Measurements from ENCODE around the gene PSMF1. TPM values are rescaled to one million over a fixed set of nuclear protein-coding genes. Genes with fewer than 3 reads are reported as not detected.

The PSMF1 gene
- total RNA-seq, 2 experiments from 2014 or later = 127 to 143 TPM

DNA sequence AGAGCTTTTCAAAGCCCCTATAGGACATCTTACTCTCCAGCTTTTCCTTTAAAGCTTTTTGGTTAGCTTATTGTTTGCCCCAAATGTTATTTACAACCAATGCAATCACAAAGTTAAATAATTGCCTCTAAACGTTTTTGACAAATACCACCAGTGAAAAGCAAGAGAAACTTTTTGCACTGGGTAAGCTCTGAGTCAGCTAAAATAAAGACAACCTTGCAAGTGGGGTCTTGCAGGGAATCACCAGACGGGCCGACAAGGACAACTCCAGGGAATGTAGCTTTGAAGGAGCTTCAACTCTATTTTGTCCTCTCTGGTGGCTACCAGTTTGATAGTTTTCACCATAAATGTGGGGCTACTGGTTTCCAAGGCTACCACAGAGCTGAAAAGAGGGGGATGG lies 14.7 kb upstream of the PSMF1 start:
- peaks cover 1% of the 10 kb centered on the region for H3K36me3 Mint-ChIP-seq (ENCODE audit: low read depth)
- H3K27ac Mint-ChIP-seq = no peak overlapping the region
- POLR2A ChIA-PET = no interaction called here
- peaks cover 9% of the 10 kb centered on the region for H3K9me3 Mint-ChIP-seq
- H3K4me1 Mint-ChIP-seq = no peaks in the 10 kb centered on the region
- no peak overlapping the region for H3K4me3 Mint-ChIP-seq
- DNase-seq = no peak
- peaks cover 7% of the 10 kb centered on the region for H3K27me3 Mint-ChIP-seq
- CTCF ChIA-PET = interaction anchor here (1.2 kb wide), 1 partner anchor 12 kb away, joined by 3 read pairs; no protein-coding TSS in a partner anchor

DNA sequence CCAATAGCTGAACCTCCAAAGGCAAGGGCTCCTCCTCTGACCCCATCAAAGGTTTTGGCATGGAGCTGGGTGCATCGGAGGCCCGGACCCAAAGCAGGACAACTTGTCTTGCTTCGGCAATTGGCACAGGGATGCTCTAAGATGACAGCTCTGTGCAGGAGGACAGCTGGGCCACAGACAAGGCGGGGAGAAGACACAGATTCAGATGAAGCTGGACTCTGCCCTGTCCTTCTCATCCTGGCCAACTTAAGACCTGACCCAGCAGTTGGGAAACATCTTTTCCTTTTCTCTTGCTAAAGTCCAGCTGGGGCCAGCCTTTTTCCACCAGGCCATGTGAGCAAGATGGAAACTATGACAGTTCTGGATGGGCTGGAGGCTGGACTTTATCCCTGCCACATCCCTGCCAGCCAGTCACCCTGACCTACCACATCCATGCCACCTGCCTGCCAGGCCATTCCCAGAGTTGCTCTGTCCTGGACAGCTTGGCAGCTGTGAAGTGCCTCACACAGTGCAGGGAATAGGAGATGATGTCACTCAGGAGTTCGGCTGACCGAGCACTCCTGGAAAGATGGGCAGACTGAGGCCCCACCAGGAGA lies 12.7 kb upstream of the PSMF1 start:
- POLR2A ChIA-PET = no interaction called here
- no peaks in the 10 kb centered on the region for H3K4me1 Mint-ChIP-seq
- peaks cover 1% of the 10 kb centered on the region for H3K36me3 Mint-ChIP-seq (ENCODE audit: low read depth)
- H3K4me3 Mint-ChIP-seq = no peak overlapping the region
- H3K27ac Mint-ChIP-seq = no peak overlapping the region
- H3K27me3 Mint-ChIP-seq = peaks cover 7% of the 10 kb centered on the region
- CTCF ChIA-PET = interaction anchor here (1.8 kb wide), 1 partner anchor 17 kb away, joined by 5 read pairs; no protein-coding TSS in a partner anchor
- H3K9me3 Mint-ChIP-seq = peaks cover 9% of the 10 kb centered on the region
- DNase-seq = no peak

DNA sequence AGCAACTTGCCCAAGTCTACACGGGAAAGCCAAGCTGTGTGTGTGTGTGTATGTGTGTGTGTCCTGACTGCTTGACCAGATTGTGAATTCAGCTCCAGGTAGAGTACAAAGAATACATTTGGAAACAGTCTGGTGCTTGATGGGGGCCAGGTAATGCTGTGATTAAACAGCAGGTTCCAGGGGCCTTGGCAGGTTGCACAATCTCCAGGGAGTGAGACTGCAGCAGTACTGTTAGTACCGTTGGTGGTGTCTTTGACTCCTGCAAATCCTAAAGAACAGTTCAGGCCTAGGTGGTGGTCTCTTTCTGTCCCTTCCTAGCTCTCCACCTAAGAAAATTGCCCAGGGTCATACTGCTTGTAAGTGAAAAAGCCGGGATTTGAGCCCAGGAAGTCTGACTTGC lies 11.2 kb upstream of the PSMF1 start:
- H3K9me3 Mint-ChIP-seq = peaks cover 6% of the 10 kb centered on the region
- ChIA-PET POLR2A (no interaction called here), CTCF (interaction anchor here (1.1 to 1.8 kb wide), 2 partner anchors 18 to 330 kb away, joined by 3 to 5 read pairs; no protein-coding TSS in a partner anchor)
- no peak overlapping the region for H3K4me3 Mint-ChIP-seq
- H3K27ac Mint-ChIP-seq = no peak overlapping the region
- H3K27me3 Mint-ChIP-seq = peaks cover 4% of the 10 kb centered on the region
- H3K4me1 Mint-ChIP-seq = no peaks in the 10 kb centered on the region
- DNase-seq = no peak
- H3K36me3 Mint-ChIP-seq (ENCODE audit: low read depth) = peaks cover 1% of the 10 kb centered on the region

DNA sequence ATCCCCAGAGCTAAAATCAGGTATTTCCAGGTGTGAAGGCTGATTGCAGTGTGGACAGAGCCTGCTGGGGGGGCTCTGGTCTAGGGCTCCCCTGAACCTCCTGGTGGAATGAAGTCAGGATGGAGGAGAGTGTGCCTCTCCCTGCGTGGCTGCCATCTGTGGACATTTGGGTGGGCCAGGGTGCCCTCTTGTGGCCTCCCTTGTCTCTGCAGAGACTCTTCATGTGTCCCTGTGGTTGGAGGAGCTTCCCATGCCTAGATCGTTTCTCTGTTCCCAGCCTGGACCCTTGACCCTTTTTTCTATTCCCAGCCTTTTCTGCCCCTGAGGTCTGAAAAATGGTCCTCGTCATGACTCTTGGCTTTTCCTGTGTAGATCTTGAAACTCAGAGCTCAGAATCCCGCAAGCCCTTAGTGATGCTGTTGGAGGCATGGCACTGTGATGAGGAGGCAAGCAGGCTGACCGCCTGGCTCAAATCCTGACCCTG lies 9.9 kb upstream of the PSMF1 start:
- CTCF ChIA-PET = interaction anchor here (0.6 to 1.4 kb wide), 10 partner anchors 9 to 265 kb away, joined by 3 to 6 read pairs (median 4); no protein-coding TSS in a partner anchor
- Mint-ChIP-seq H3K4me1 (no peaks in the 10 kb centered on the region), H3K27me3 (no peaks in the 10 kb centered on the region), H3K4me3 (no peak overlapping the region), H3K9me3 (no peaks in the 10 kb centered on the region), H3K27ac (no peak overlapping the region), H3K36me3 (ENCODE audit: low read depth) (no peaks in the 10 kb centered on the region)
- peak; percentile 56 for DNase-seq
- POLR2A ChIA-PET = no interaction called here

DNA sequence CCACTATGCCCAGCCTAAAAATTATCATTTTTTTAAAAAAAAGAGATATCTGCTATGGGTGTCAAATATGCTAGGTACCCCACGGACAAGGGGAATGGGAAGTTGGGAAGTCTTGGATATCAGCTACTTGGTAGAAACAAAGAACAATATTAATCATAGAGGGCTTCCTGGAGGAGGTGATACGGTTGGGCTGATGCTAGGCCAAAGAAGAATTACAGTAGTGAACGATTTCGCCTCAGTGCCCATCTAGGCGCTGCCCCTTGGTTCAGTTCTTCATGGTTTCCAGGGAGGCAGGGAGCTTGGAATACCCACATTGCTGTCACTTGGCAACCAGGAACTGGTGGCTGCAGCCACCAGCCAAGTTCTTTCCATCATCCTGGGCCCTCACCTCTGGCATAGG lies 5.5 kb upstream of the PSMF1 start:
- Mint-ChIP-seq H3K27ac (no peak overlapping the region), H3K4me1 (peaks cover 12% of the 10 kb centered on the region), H3K36me3 (ENCODE audit: low read depth) (peaks cover 4% of the 10 kb centered on the region), H3K27me3 (no peaks in the 10 kb centered on the region), H3K4me3 (no peak overlapping the region), H3K9me3 (no peaks in the 10 kb centered on the region)
- POLR2A ChIA-PET = no interaction called here
- no peak for DNase-seq
- CTCF ChIA-PET = interaction anchor here (1.3 kb wide), 1 partner anchor 100 kb away, joined by 3 read pairs; no protein-coding TSS in a partner anchor

DNA sequence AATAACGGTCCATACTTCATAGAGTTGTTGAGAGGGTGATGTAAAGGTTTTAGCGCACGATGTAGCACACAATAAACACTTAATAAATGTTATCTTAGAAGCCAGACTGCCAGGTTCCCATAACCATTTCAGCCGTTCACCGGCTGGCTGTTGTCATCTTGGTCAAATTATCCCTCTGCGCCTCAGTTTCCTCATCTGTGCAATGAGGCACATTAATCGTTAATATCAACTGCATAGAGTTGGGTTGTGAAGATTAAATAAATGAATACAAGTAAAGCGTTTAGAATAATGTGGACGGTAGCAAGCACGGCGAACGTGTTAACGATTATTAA lies 432 bp upstream of the PSMF1 start:
- H3K4me3 Mint-ChIP-seq = peak overlapping the region; percentile 89
- peaks cover 33% of the 10 kb centered on the region for H3K36me3 Mint-ChIP-seq (ENCODE audit: low read depth)
- H3K9me3 Mint-ChIP-seq = no peaks in the 10 kb centered on the region
- no peak for DNase-seq
- ChIA-PET POLR2A (interaction anchor here (0.6 kb wide), 1 partner anchor 83 kb away, joined by 4 read pairs; no protein-coding TSS in a partner anchor), CTCF (interaction anchor here (1.6 kb wide), 1 partner anchor 9 kb away, joined by 6 read pairs; no protein-coding TSS in a partner anchor)
- H3K4me1 Mint-ChIP-seq = peaks cover 49% of the 10 kb centered on the region
- H3K27me3 Mint-ChIP-seq = no peaks in the 10 kb centered on the region
- H3K27ac Mint-ChIP-seq = peak overlapping the region; percentile 94

DNA sequence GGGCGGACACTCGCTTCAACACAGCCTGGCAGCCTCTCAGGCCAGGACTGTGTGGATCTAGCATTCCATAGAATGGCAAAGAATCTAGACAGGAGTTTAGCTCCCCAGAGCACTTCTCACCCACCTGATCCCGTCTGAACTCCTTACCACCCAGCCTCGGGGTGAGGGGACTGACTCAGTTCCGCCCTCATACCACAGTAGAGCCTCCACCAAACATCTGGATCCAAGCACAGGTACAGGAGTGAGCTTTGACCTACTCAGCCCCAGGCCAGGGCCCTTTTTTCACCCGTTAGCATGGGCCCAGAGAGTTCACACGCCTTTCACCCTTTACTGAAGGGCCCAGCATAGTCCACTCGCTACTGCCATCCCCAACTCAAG lies 715 bp downstream of the PSMF1 start:
- no peaks in the 10 kb centered on the region for H3K9me3 Mint-ChIP-seq
- peak overlapping the region; percentile 94 for H3K27ac Mint-ChIP-seq
- H3K36me3 Mint-ChIP-seq (ENCODE audit: low read depth) = peaks cover 41% of the 10 kb centered on the region
- no peak for DNase-seq
- peak overlapping the region; percentile 89 for H3K4me3 Mint-ChIP-seq
- peaks cover 60% of the 10 kb centered on the region for H3K4me1 Mint-ChIP-seq
- POLR2A ChIA-PET = no interaction called here
- H3K27me3 Mint-ChIP-seq = no peaks in the 10 kb centered on the region
- CTCF ChIA-PET = interaction anchor here (1.0 to 1.5 kb wide), 2 partner anchors 11 to 13 kb away, joined by 3 to 4 read pairs; no protein-coding TSS in a partner anchor

DNA sequence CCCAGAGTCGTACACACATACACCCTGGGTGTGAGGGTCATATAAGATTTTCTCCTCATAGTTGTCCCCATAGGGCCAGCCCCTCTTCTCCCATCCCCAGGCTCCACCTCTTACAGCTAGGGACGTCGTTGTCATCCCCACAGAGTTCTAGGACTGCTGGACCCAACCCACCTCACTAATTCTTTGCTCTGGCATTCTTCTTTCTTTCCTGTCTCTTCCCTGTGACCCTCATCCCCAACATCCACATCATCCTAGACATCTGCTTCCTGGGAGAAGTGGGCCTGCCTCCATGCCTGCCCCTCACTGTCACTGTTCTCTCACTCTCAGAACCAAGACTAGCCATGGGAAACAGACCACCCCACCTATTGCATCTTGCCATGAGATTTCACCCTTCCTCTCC lies 1.1 kb downstream of the PSMF1 start:
- Mint-ChIP-seq H3K9me3 (no peaks in the 10 kb centered on the region), H3K4me3 (peak overlapping the region; percentile 89), H3K27me3 (no peaks in the 10 kb centered on the region), H3K27ac (peak overlapping the region; percentile 94), H3K36me3 (ENCODE audit: low read depth) (peaks cover 43% of the 10 kb centered on the region), H3K4me1 (peaks cover 62% of the 10 kb centered on the region)
- ChIA-PET POLR2A (no interaction called here), CTCF (interaction anchor here (1.0 to 1.5 kb wide), 2 partner anchors 11 to 12 kb away, joined by 3 to 4 read pairs; no protein-coding TSS in a partner anchor)
- no peak for DNase-seq

DNA sequence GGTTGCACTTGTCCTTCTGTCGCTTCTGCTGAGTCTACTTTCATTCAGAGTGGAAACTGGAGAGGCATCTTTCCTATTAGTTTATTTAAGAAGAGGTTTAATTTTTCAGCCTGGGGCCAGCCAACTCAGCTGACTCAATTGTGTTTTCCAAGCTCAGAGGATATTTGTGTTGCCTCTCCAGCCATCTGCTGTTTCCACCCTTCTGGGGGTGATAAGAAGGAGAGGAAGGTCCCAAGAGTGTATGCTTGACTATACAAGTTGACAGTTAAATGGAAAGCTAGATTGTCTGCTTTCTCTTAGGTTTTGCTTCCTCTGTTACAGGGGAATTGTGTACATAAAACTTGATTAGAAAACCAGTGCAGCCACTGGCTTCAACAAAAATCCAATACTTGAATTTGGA lies 3.0 kb downstream of the PSMF1 start:
- Mint-ChIP-seq H3K4me3 (peak overlapping the region; percentile 38), H3K36me3 (ENCODE audit: low read depth) (peaks cover 61% of the 10 kb centered on the region), H3K27me3 (no peaks in the 10 kb centered on the region), H3K9me3 (no peaks in the 10 kb centered on the region), H3K4me1 (peaks cover 76% of the 10 kb centered on the region), H3K27ac (peak overlapping the region; percentile 68)
- no peak for DNase-seq
- POLR2A ChIA-PET = no interaction called here
- CTCF ChIA-PET = interaction anchor here (0.6 to 1.3 kb wide), 2 partner anchors 13 to 1464 kb away, joined by 3 to 4 read pairs; no protein-coding TSS in a partner anchor

DNA sequence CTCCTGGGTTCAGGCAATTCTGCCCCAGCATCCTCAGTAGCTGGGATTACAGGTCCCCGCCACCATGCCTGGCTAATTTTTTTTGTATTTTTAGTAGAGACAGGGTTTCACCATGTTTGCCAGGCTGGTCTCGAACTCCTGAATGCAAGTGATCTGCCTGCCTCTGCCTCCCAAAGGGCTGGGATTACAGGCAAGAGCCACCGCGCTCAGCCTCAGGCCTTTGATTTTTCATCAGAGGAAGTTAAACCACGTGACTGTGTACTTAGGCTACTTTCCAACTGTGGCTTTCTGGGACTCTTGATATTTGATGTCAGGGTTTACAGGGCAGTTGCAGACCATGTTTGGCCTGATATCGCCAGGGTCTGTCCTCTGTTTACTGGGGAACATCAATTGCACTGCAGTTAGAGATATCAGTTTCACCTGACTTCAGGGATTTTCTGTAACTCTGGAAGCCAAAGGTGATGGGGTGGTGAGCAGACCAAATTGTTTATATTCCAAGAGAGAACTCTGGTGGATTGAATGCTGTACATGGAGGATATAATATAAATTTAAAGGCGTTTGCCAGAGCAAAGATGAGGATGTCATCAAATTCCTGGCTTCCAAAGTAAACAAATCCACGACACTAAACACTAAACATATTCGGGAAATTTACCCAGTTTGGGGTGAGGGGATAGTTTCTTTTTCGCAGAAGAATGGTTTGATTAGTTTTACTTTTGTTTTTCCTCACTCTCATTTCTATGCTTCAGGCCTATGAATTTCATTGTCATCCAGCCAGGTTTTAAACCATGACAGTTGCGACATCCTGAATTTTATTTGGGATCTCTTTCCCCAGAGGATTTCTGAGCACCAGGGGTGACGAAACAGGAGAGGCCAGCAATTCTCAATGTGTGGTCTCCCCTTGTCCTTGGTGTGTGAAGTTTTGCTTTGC lies 4.2 kb downstream of the PSMF1 start:
- no peaks in the 10 kb centered on the region for H3K27me3 Mint-ChIP-seq
- peaks cover 67% of the 10 kb centered on the region for H3K4me1 Mint-ChIP-seq
- no peaks in the 10 kb centered on the region for H3K9me3 Mint-ChIP-seq
- ChIA-PET CTCF (interaction anchor here (1.3 kb wide), 1 partner anchor 14 kb away, joined by 3 read pairs; no protein-coding TSS in a partner anchor), POLR2A (no interaction called here)
- peaks cover 68% of the 10 kb centered on the region for H3K36me3 Mint-ChIP-seq (ENCODE audit: low read depth)
- H3K4me3 Mint-ChIP-seq = peak overlapping the region; percentile 42
- peak; percentile 15 for DNase-seq
- peak overlapping the region; percentile 73 for H3K27ac Mint-ChIP-seq

DNA sequence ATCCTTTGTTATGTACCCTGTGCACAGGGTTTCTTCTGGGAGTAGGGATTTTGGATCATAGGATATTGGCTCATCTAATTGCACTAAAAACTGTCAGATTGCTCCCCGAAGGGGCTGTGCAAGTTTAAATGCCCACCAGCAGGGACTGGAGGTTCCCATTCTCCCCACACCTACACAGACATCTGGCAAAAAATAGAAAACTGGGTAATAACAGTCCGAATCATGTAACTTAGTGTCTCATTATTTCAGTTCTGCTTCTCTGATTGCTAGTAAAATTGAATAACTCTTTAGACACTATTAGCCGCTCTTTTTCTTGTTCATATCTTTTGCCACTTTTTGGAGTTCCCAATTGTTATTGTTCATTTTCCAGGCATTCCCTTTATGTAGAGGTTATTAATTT lies 5.3 kb downstream of the PSMF1 start:
- Mint-ChIP-seq H3K4me1 (peaks cover 61% of the 10 kb centered on the region), H3K36me3 (ENCODE audit: low read depth) (peaks cover 74% of the 10 kb centered on the region), H3K9me3 (no peaks in the 10 kb centered on the region), H3K27me3 (no peaks in the 10 kb centered on the region), H3K27ac (no peak overlapping the region), H3K4me3 (no peak overlapping the region)
- POLR2A ChIA-PET = no interaction called here
- DNase-seq = no peak
- CTCF ChIA-PET = no interaction called here

DNA sequence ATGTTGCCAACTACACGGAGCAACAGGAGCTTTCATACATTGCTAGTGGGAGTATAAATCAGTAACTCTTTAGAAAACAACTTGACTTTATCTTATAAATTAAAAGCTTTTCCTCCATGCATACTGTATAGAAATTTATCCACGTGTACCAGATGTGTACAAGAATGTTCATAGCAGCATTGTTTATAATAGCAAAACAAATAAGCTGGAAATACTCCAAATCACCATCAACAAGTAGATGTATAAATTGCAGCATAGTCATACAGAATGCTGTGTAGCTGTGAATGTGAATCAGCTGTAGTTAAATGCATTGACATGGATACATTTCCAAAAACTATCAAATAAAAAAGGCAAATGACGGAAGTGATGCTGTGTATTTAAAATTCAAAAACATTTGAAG lies 6.0 kb downstream of the PSMF1 start:
- Mint-ChIP-seq H3K27ac (no peak overlapping the region), H3K9me3 (no peaks in the 10 kb centered on the region), H3K4me3 (no peak overlapping the region), H3K4me1 (peaks cover 60% of the 10 kb centered on the region), H3K36me3 (ENCODE audit: low read depth) (peaks cover 79% of the 10 kb centered on the region), H3K27me3 (no peaks in the 10 kb centered on the region)
- DNase-seq = no peak
- ChIA-PET POLR2A (no interaction called here), CTCF (interaction anchor here (0.9 kb wide), 1 partner anchor 29 kb away, joined by 3 read pairs; no protein-coding TSS in a partner anchor)

DNA sequence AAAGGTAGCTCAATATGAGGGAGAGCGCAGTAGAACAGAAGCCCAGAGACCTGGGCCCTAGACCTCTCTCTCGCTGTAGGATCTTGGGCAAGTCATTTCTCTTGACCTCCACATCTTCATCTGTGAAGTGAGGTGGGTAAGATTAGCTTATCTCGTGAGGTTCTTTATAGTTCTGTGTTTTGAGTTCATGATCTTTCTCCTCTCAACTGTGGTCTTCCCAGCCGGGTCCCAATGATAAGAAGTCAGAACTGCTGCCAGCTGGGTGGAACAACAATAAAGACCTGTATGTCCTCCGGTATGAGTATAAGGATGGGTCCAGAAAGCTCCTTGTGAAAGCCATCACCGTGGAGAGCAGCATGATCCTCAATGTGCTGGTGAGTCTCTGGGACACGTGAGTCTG lies 6.9 kb downstream of the PSMF1 start:
- ChIA-PET CTCF (interaction anchor here (0.9 kb wide), 1 partner anchor 28 kb away, joined by 3 read pairs; no protein-coding TSS in a partner anchor), POLR2A (no interaction called here)
- Mint-ChIP-seq H3K4me1 (peaks cover 51% of the 10 kb centered on the region), H3K36me3 (ENCODE audit: low read depth) (peaks cover 79% of the 10 kb centered on the region), H3K4me3 (no peak overlapping the region), H3K27ac (no peak overlapping the region), H3K27me3 (no peaks in the 10 kb centered on the region), H3K9me3 (no peaks in the 10 kb centered on the region)
- DNase-seq = no peak

Data from activated CD4-positive, alpha-beta T cell treated with anti-CD3 and anti-CD28 coated beads, Interleukin-2, amount 10 ng/mL, durations not matched to agents 7 days and 5 days (primary cell).